ENCODE measurements around the gene APEH.

The APEH gene

GRCh38 chr3:49712166-49712565 lies 38.0 kb downstream of the APEH start:
- DNase-seq (ENCODE audit: low read depth), result no peak
- H3K4me3 ChIP-seq (ENCODE audit: low read depth, low read length), result no peak overlapping the region
- no peak for TF ChIP-seq CTCF (IDR thresholded peaks at IDR 0.05; ENCODE audit: insufficient read depth, low read depth, low read length, missing control alignments)

GRCh38 chr3:49712631-49713317 lies 38.6 kb downstream of the APEH start:
- no peak overlapping the region for H3K4me3 ChIP-seq (ENCODE audit: low read depth, low read length)
- no peak for TF ChIP-seq CTCF (IDR thresholded peaks at IDR 0.05; ENCODE audit: insufficient read depth, low read depth, low read length, missing control alignments)
- DNase-seq (ENCODE audit: low read depth), result no peak

- no peak for TF ChIP-seq CTCF (IDR thresholded peaks at IDR 0.05; ENCODE audit: insufficient read depth, low read depth, low read length, missing control alignments)
- no peak overlapping the region for H3K4me3 ChIP-seq (ENCODE audit: low read depth, low read length)
- DNase-seq (ENCODE audit: low read depth), result no peak
Measured at GRCh38 chr3:49713336-49714105, 39.4 kb downstream of the APEH start.

DNA sequence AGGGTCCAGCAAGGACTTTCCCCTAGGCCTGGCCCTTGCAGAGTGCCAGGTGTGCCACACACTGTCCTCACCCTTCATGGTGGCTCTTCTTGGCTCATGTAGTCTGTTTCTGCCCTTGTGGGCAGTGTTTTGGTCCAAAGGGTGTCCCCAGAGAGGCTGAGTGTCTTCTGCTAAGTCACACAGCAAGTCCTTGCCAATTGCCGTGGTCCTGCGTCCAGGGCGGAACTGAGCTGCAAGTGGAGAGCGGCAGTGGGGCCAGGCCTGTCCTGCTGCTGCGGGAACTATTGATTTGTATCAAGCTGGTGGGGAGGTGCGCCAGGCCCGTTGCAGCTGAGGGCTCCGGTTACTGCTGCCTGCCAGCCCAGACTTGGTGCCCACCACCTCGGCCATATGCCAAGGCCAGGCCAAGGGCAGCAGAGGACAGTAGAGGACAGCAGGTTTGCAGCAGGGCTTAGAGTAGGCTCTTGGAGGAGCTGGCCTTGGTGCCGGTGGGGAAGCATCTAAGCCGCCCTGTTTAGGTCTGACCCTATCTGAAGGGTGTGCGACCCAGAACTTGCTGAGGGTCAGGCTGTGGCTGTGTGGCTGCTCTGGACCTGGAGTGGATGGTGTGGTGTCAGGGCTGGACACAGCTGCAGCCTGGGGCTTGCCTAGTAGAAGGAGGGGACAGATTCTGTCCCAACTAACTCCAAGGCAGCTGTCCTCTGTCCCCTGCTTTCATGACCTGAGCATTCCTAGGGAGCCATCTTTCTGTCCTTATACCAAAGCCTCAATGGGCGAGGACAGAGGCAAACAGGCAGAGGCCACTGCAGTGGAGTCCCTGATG lies 40.8 kb downstream of the APEH start:
- TF ChIP-seq CTCF (IDR thresholded peaks at IDR 0.05; ENCODE audit: insufficient read depth, low read depth, low read length, missing control alignments), result no peak
- DNase-seq (ENCODE audit: low read depth), result no peak
- no peak overlapping the region for H3K4me3 ChIP-seq (ENCODE audit: low read depth, low read length)

DNA sequence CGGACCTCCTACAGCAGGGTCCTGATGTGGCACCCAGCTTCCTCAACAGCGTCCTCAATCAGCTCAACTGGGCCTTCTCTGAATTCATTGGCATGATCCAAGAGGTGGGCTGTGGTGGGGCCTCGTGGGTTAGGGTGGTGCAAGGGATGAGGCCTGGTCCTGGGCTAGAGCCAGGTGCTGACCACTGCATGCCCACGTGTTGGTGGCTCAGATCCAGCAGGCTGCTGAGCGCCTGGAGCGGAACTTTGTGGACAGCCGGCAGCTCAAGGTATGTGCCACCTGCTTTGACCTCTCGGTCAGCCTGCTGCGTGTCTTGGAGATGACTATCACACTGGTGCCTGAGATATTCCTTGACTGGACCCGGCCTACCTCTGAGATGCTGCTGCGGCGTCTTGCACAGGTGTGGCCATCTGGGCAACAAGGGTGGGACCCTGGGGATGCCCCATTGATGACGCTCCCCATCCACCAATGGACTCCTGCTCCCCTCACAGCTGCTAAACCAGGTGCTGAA lies 41.5 kb downstream of the APEH start:
- no peak overlapping the region for H3K4me3 ChIP-seq (ENCODE audit: low read depth, low read length)
- no peak for DNase-seq (ENCODE audit: low read depth)
- TF ChIP-seq CTCF (IDR thresholded peaks at IDR 0.05; ENCODE audit: insufficient read depth, low read depth, low read length, missing control alignments), result no peak

- no peak for TF ChIP-seq CTCF (IDR thresholded peaks at IDR 0.05; ENCODE audit: insufficient read depth, low read depth, low read length, missing control alignments)
- no peak overlapping the region for H3K4me3 ChIP-seq (ENCODE audit: low read depth, low read length)
- no peak for DNase-seq (ENCODE audit: low read depth)
Measured at GRCh38 chr3:49716169-49716568, 42.0 kb downstream of the APEH start.
